HG03064 (cell line): ENCODE measurements around the gene ACSM2B.
"Not testable (repeated sequence)": the region's sequence is repeated elsewhere in the genome, so short reads cannot be mapped to it uniquely, and the experiment has no call there.

Experiments
- ATAC-seq: cut with Tn5 transposase; IDR thresholded peaks from one replicate; pipeline ENCODE4 v1.9.1; 2021; ENCODE audit warnings: low read depth; ENCODE audit not compliant: unreplicated experiment

ACSM2B gene

DNA sequence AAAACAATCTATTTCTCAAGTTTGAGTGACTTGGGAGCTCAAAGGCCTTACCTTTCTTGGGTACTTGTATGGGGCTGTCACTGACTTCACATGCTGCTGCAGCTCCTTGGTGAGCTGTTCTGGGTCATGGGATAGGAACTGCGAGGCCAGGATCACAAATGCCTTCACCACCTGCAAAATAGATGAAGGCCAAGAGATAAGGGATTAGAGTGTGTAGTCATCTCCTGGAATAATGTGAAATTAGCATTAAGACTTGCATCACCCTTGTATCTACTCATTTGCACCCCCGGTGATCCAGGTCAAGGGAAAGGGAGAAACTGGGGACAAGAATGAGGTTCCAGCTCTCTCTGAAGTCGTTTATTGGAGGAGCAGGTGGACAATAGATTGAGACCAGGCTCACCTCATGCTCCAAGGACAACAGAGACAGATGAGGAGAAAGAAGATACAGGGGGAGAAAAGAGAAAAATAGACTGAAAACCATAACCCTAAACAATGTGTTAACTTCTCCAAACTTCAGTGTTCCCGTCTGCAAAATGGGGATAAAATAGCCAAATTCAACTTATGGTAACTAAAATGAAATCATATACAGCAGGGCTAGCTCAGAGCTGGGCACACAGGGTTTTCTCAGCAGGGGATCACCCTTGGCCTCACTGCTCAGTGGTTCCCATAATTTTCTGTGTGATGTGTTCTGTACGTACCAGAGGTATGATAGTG lies 35.4 kb downstream of the ACSM2B start:
- ATAC-seq: not testable (repeated sequence)

GRCh38 chr16:20538687-20539086 lies 37.5 kb downstream of the ACSM2B start:
- ATAC-seq: no peak

- ATAC-seq: no peak
Measured at GRCh38 chr16:20538181-20538580, 38.0 kb downstream of the ACSM2B start.

DNA sequence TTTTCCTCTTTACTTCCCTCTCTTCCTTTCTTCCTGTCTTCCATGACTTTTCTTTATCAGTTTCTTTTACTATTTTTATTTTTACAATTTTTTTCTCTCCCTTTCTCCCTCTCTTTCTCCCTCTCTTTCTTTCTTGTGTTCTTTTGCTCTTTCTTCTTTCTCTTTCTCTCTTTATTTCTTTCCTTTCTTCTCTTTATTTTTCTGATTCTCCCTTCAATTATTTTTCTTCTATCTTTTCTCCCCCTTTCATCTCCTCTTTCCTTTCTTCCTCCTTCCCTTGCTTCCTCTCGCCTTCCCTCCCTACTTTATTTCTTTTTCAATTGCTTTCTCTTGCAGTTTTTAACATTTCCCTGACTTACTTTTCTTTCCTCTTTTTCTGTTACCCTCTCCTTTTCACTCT lies 39.5 kb downstream of the ACSM2B start:
- ATAC-seq: not testable (repeated sequence)

DNA sequence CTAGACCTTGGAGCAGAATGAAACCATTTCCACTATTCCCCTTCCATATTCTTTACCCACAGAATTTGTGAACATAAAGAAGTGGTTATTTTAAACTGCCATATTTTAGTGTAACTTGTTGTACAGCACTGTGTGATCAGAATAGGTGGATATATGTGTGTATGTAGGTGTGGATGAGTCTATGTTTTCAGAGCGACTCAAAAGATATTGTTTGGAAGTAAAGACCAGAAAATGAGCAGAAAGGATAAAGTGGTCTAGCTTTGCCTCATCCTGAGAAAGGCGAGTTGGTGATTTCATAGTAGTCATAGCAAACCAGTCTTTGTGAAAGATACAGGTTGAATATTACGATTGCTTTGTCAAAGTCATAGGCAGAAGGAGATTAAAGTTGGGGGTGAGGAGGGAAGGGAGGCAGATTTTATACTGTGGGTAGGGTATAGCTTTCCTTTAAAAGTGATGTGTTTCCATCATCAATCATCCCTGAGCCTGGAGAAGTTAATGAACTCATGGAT lies 43.8 kb downstream of the ACSM2B start:
- not testable (repeated sequence) for ATAC-seq

DNA sequence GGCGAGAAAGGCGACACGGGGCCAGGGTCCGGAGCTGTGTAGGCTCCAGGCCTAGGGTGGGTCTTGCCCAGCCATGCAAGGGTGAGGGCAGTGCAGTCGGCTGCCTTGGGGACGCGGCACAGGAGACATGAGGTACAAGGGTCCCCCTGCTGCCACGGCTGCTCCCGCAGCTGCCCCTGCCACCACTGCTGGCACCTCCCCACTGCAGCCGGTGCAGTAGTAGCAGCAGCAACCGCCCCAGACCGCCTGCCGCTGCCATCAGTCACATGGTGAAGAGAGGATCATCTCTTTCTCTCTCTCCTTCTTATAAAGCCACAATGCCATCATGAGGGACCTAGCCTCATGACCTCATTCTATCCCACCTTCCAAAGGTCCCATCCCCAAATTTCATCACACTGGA lies 44.4 kb downstream of the ACSM2B start:
- not testable (repeated sequence) for ATAC-seq

GRCh38 chr16:20520103-20520502 lies 56.1 kb downstream of the ACSM2B start:
- ATAC-seq: no peak

DNA sequence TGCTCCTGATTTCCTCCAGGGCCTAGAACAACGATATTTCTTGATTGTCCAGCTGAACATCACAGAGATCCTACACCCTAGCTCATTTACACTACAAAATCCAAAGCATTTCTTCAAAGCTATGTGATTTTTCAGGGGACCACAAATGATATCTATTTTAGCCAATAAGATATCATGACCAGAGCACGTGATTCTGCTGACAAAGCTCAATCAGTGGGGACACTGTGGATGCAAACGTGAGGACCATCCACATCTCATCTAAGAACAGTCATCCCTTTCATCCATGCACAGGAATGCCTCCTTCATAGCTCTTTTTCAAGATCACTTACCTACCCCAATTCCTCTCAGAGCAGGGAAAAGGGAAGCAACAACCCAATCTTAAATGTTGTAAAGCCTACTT lies 56.9 kb downstream of the ACSM2B start:
- ATAC-seq: no peak

DNA sequence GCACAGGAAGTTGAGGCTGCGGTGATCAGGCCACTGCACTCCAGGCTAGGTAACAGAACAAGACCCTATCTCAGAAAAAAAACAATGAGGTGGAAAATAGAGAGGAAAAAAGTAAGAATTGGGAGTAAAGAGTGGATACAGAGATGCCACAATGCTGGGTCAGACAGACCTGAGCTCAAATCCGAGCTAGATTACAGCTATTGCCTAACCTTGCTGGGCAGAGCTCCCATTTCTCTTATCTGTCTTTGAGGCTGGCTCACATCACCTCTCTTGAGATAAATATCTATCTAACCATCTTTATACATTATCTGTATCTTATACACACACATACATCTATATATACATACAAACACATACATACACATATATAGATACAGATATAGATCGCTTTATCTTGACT lies 59.0 kb downstream of the ACSM2B start:
- no peak for ATAC-seq

- no peak for ATAC-seq
Measured at GRCh38 chr16:20515688-20516090, 60.5 kb downstream of the ACSM2B start.

- no peak for ATAC-seq
Measured at GRCh38 chr16:20510323-20510722, 65.8 kb downstream of the ACSM2B start.

DNA sequence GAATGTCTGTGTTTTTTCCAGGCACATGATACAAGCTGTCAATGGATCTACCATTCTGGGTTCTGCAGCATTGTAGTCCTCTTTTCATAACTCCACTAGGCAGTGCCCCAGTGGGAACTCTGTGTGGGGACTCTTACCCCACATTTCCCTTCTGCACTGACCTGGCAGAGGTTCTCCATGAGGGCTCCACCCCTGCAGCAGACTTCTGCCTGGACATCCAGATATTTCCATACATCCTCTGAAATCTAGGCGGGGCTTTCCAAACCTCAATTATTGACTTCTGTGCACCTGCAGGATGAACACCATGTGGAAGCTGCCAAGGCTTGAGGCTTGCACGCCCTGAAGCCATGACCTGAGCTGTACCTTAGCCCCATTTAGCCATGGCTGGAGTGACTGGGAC lies 68.9 kb downstream of the ACSM2B start:
- no peak for ATAC-seq

GRCh38 chr16:20504418-20504817 lies 71.7 kb downstream of the ACSM2B start:
- ATAC-seq: no peak

DNA sequence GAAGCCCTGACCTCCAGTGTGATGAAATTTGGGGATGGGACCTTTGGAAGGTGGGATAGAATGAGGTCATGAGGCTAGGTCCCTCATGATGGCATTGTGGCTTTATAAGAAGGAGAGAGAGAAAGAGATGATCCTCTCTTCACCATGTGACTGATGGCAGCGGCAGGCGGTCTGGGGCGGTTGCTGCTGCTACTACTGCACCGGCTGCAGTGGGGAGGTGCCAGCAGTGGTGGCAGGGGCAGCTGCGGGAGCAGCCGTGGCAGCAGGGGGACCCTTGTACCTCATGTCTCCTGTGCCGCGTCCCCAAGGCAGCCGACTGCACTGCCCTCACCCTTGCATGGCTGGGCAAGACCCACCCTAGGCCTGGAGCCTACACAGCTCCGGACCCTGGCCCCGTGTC lies 84.7 kb downstream of the ACSM2B start:
- ATAC-seq: not testable (repeated sequence)

DNA sequence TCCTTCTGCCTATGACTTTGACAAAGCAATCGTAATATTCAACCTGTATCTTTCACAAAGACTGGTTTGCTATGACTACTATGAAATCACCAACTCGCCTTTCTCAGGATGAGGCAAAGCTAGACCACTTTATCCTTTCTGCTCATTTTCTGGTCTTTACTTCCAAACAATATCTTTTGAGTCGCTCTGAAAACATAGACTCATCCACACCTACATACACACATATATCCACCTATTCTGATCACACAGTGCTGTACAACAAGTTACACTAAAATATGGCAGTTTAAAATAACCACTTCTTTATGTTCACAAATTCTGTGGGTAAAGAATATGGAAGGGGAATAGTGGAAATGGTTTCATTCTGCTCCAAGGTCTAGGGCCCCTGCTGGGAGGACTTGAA lies 85.2 kb downstream of the ACSM2B start:
- not testable (repeated sequence) for ATAC-seq
